CD4-positive, alpha-beta T cell (primary cell): ENCODE measurements around the gene TMEM141. TPM values are rescaled to one million over a fixed set of nuclear protein-coding genes. Genes with fewer than 3 reads are reported as not detected.
"Not testable (repeated sequence)": the region's sequence is repeated elsewhere in the genome, so short reads cannot be mapped to it uniquely, and the experiment has no call there.

ENCODE experiments used
- ATAC-seq: fragments of 200-7000 bp; cut with Tn5 transposase; one replicate; pipeline ENCODE4 v1.10.0; 2022; ENCODE audit warnings: mild to moderate bottlenecking; ENCODE audit not compliant: poor library complexity
- CTCF ChIA-PET: fragments of 350-600 bp; sonication (Branson Sonifier 250); formaldehyde crosslinking; loops from one replicate; lab custom pipeline; 2021; ENCODE audit warnings: antibody characterized with exemption, inconsistent platforms; lab: Charles Lee
- POLR2A ChIA-PET: fragments of 350-600 bp; sonication (Branson Sonifier 250); formaldehyde crosslinking; loops from one replicate; lab custom pipeline; 2021; ENCODE audit warnings: antibody characterized with exemption, inconsistent platforms; lab: Charles Lee
- DNase-seq, 14 experiments: peaks; one replicate each; pipeline ENCODE4 v3.0.0-alpha.2; 2013 to 2020; ENCODE audit warnings: mixed read lengths in 2 of 14
- H3K27ac ChIP-seq, 2 donors: one replicate each; pipeline versions ENCODE4 v1.5.1 to v1.7.0; 2013; ENCODE audit warnings: low read length in 2 of 2, low read depth in 1 of 2, mild to moderate bottlenecking in 1 of 2
- H3K27me3 ChIP-seq, 2 experiments: 1 replicate in 1 of 2; 2 replicates in 1 of 2; pipeline versions ENCODE4 v1.6.1 to v1.7.0; 2013; ENCODE audit warnings: low read length in 2 of 2, control low read depth in 1 of 2, mild to moderate bottlenecking in 1 of 2, moderate library complexity in 1 of 2; ENCODE audit not compliant: insufficient read depth in 2 of 2, control insufficient read depth in 1 of 2
- H3K36me3 ChIP-seq: one replicate; pipeline ENCODE4 v1.6.1; 2013; ENCODE audit warnings: low read length, control low read depth; ENCODE audit not compliant: insufficient read depth
- H3K4me1 ChIP-seq: one replicate; pipeline ENCODE4 v1.6.1; 2013; ENCODE audit warnings: low read length, control low read depth; ENCODE audit not compliant: insufficient read depth
- H3K4me3 ChIP-seq: one replicate; pipeline ENCODE4 v1.5.1; 2013; ENCODE audit warnings: mild to moderate bottlenecking, low read length, moderate library complexity
- H3K9me3 ChIP-seq, 2 experiments: 1 replicate in 1 of 2; 2 replicates in 1 of 2; pipeline versions ENCODE4 v1.6.1 to v1.7.0; 2013; ENCODE audit warnings: low read length in 2 of 2, mild to moderate bottlenecking in 2 of 2, control low read depth in 1 of 2, moderate library complexity in 1 of 2; ENCODE audit not compliant: control insufficient read depth in 1 of 2, insufficient read depth in 1 of 2
- H3K27ac Mint-ChIP-seq: one replicate; pipeline ENCODE4 v1.8.0; 2020; ENCODE audit warnings: mixed read lengths
- H3K27me3 Mint-ChIP-seq: one replicate; pipeline ENCODE4 v1.8.0; 2021; ENCODE audit warnings: mixed read lengths
- H3K36me3 Mint-ChIP-seq: one replicate; pipeline ENCODE4 v1.8.0; 2021; ENCODE audit warnings: low read depth, mixed read lengths
- H3K4me1 Mint-ChIP-seq: one replicate; pipeline ENCODE4 v1.8.0; 2021; ENCODE audit warnings: low read depth, mixed read lengths
- H3K4me3 Mint-ChIP-seq: one replicate; pipeline ENCODE4 v1.8.0; 2020; ENCODE audit warnings: mild to moderate bottlenecking, mixed read lengths
- H3K9me3 Mint-ChIP-seq: one replicate; pipeline ENCODE4 v1.8.0; 2020; ENCODE audit warnings: mixed read lengths
- intact Hi-C, 2 experiments: fragments of 100-400 bp; cut with DNase I in 1 of 2; cut with micrococcal nuclease in 1 of 2; formaldehyde crosslinking; loops; one replicate each; pipeline versions ENCODE4 v1.15.1 to v1.9.0; 2023 to 2025; cut with DNase I, micrococcal nuclease
- total RNA-seq, 174 experiments: library from RNA in 2 of 174; stranded (reverse) in 2 of 174; gene quantifications; one replicate each; pipeline ENCODE4 v1.2.3 and lab custom pipeline; 2021 to 2026
- TF ChIP-seq, protein P1 (sequence below): fragments of 200-600 bp; IDR thresholded peaks from one replicate; pipeline ENCODE4 v1.8.0; 2022; ENCODE audit warnings: antibody characterized with exemption, mild to moderate bottlenecking

Gene TMEM141
- total RNA-seq, 2 experiments from 2014 or later, result 14.6 to 17.1 TPM

DNA sequence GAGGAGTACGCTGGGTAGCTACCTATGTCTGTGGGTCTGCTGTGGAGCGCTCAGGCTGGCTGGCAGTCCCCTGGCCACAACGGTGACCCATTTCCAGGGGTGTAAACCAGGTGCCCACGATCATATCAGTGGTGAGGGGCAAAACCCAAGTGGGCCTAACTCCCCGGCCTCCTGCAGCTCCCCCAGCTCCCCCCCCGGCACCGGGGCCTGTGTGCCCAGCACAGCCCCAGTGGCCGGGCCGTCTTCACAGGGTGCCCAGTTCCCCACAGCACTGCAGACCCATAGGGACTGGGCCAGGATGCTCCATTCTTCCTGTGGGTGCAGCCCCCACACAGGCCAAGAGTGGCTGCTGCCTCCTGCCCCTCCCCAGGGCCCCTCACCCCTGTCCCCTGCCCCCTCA is 32.1 kb upstream of the TMEM141 start:
- TF ChIP-seq, protein P1, sequence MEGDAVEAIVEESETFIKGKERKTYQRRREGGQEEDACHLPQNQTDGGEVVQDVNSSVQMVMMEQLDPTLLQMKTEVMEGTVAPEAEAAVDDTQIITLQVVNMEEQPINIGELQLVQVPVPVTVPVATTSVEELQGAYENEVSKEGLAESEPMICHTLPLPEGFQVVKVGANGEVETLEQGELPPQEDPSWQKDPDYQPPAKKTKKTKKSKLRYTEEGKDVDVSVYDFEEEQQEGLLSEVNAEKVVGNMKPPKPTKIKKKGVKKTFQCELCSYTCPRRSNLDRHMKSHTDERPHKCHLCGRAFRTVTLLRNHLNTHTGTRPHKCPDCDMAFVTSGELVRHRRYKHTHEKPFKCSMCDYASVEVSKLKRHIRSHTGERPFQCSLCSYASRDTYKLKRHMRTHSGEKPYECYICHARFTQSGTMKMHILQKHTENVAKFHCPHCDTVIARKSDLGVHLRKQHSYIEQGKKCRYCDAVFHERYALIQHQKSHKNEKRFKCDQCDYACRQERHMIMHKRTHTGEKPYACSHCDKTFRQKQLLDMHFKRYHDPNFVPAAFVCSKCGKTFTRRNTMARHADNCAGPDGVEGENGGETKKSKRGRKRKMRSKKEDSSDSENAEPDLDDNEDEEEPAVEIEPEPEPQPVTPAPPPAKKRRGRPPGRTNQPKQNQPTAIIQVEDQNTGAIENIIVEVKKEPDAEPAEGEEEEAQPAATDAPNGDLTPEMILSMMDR, result no peak
- Mint-ChIP-seq H3K36me3 (no peaks in the 10 kb centered on the region), H3K4me3 (no peak overlapping the region), H3K27ac (no peak overlapping the region), H3K9me3 (no peaks in the 10 kb centered on the region), H3K27me3 (peaks cover 22% of the 10 kb centered on the region), H3K4me1 (no peaks in the 10 kb centered on the region)
- ATAC-seq (no peak), DNase-seq (no peak)
- Histone ChIP-seq H3K4me1 (no peaks in the 10 kb centered on the region), H3K27ac (no peak overlapping the region), H3K36me3 (no peaks in the 10 kb centered on the region), H3K27me3 (peaks cover 0 to 8% of the 10 kb centered on the region in 2 experiments), H3K4me3 (no peak overlapping the region), H3K9me3 (peaks cover 0 to 39% of the 10 kb centered on the region in 2 experiments)
- intact Hi-C loops, result no loop called here
- POLR2A ChIA-PET, result no interaction called here
- CTCF ChIA-PET, result interaction anchor here (0.7 kb wide), 1 partner anchor 102 kb away, joined by 3 read pairs; no protein-coding TSS in a partner anchor

DNA sequence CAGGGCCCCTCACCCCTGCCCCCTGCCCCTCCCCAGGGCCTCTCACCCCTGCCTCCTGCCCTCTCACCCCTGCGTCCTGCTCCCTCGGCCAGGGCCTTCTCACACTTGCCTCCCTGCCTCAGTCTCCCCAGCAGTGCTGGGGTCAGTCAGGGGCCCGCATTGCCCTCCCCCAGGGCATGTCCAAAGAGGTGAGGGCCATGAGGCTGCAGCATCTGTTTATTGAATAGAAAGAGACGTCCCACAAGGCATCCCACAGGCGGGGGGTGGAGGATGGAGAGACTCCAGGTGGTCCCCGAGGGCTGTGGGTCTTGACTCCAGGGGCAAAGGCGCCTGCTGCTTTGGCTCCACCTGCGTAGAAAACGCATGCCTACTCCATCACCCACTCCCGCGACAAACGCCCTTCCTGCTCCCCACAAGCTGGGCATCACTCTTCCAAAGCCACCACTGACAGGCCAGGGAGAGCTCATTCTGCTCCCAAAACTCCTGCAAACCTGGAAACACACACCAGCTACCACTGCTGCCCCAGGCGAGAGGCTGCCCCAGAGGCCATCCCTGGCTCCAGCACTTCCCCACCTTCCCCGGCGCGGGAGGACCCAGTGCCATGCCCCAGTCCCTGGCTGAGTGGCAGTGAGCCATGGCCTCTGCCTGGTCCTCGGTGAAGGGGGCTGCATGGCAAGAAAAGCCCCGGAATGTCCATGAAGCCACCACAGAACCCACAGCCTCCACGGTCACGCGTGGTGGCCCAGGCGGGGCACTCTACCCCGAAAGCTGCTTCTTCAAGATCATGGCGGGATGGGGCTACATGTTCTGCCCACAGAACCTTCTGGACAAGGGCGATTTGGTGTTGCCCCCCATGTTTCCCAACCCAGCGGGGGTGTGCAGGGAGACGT is 31.5 kb upstream of the TMEM141 start:
- ChIA-PET CTCF (no interaction called here), POLR2A (no interaction called here)
- intact Hi-C loops, result no loop called here
- Histone ChIP-seq H3K36me3 (no peaks in the 10 kb centered on the region), H3K27me3 (peaks cover 3 to 8% of the 10 kb centered on the region in 2 experiments), H3K4me1 (no peaks in the 10 kb centered on the region), H3K27ac (no peak overlapping the region), H3K4me3 (no peak overlapping the region), H3K9me3 (peaks cover 0 to 33% of the 10 kb centered on the region in 2 experiments)
- no peak overlapping the region for H3K27ac Mint-ChIP-seq
- DNase-seq (peak in 1 of 14 experiments; percentile 16), ATAC-seq (no peak)
- H3K27me3 Mint-ChIP-seq, result peaks cover 22% of the 10 kb centered on the region
- H3K4me3 Mint-ChIP-seq, result no peak overlapping the region
- H3K9me3 Mint-ChIP-seq, result no peaks in the 10 kb centered on the region
- TF ChIP-seq, protein P1, result no peak
- no peaks in the 10 kb centered on the region for H3K36me3 Mint-ChIP-seq
- no peaks in the 10 kb centered on the region for H3K4me1 Mint-ChIP-seq

DNA sequence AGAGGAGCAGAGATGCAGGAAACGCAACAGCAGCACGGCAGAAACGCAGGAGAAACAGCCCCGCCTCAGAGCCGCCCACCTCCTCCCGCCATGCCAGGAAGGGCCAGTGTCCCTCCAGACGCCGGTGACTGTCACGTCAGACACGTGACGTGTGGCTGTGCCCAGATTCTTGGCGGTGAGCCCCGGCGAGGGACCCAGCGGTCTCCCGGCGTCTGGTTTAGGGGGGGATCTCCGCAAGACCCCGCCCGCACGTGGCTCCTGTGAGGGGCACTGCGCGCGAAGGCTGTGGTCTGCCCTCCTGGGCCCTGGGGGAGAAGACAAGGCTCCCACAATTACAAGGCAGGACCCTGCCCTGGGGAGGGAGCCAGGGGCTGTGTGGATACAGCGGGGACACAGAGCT is 30.7 kb upstream of the TMEM141 start:
- ChIA-PET POLR2A (no interaction called here), CTCF (no interaction called here)
- Histone ChIP-seq H3K27me3 (peaks cover 3 to 8% of the 10 kb centered on the region in 2 experiments), H3K27ac (no peak overlapping the region), H3K9me3 (peaks cover 0 to 26% of the 10 kb centered on the region in 2 experiments), H3K4me1 (peaks cover 2% of the 10 kb centered on the region), H3K4me3 (no peak overlapping the region), H3K36me3 (no peaks in the 10 kb centered on the region)
- Mint-ChIP-seq H3K27me3 (peaks cover 20% of the 10 kb centered on the region), H3K27ac (no peak overlapping the region), H3K4me1 (no peaks in the 10 kb centered on the region), H3K9me3 (no peaks in the 10 kb centered on the region), H3K36me3 (no peaks in the 10 kb centered on the region), H3K4me3 (no peak overlapping the region)
- TF ChIP-seq, protein P1, result no peak
- DNase-seq (no peak), ATAC-seq (no peak)
- intact Hi-C loops, result no loop called here

DNA sequence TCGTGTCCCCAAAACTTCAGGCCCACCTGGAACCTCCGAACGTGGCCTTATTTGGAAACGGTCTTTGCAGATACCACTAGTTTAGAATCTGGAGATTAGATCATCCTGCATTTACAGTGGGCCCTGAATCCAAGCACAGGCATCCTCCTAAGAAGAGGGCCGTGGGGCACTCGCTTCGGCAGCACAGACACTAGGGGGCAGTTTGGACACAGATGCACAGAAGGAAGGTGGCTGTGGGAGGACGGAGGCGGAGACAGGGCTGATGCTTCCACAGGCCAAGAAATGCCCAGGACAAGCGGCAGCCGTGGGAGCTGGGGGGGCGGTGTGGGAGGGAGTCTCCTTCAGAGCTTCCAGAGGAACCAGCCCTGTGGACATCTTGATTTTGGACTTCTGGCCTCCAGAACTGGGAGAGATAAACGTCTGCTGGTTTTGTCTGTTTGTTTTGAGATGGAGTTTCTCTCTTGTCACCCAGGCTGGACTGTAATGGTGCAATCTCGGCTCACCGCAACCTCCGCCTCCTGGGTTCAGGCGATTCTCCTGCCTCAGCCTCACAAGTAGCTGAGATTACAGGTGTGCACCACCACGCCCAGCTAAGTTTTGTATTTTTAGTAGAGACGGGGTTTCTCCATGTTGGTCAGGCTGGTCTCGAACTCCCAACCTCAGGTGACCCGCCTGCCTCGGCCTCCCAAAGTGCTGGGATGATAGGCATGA is 30.2 kb upstream of the TMEM141 start:
- H3K9me3 ChIP-seq, result peaks cover 0 to 20% of the 10 kb centered on the region in 2 experiments
- H3K27ac ChIP-seq, H3K4me3 ChIP-seq, H3K27ac Mint-ChIP-seq, H3K9me3 Mint-ChIP-seq, H3K36me3 Mint-ChIP-seq, CTCF ChIA-PET, H3K27me3 ChIP-seq, H3K36me3 ChIP-seq, intact Hi-C loops, H3K4me1 Mint-ChIP-seq, H3K4me1 ChIP-seq, H3K4me3 Mint-ChIP-seq, POLR2A ChIA-PET, ATAC-seq: not testable (repeated sequence)
- DNase-seq, result peak in 4 of 14 experiments; percentile 9 to 46 (median 28)
- H3K27me3 Mint-ChIP-seq, result peaks cover 17% of the 10 kb centered on the region
